Measurements from ENCODE around the gene TOGARAM2.
"Not testable (repeated sequence)": the region's sequence is repeated elsewhere in the genome, so short reads cannot be mapped to it uniquely, and the experiment has no call there.

The TOGARAM2 gene

GRCh38 chr2:29072251-29072650, 91.2 kb downstream of the TOGARAM2 start:
- DNase-seq (ENCODE audit: low read depth in 2 of 2) = no peak

GRCh38 chr2:29072971-29073725, 92.0 kb downstream of the TOGARAM2 start:
- DNase-seq (ENCODE audit: low read depth in 2 of 2) = no peak

GRCh38 chr2:29073933-29074332, 92.8 kb downstream of the TOGARAM2 start:
- DNase-seq (ENCODE audit: low read depth in 2 of 2) = no peak

GRCh38 chr2:29074411-29074810, 93.3 kb downstream of the TOGARAM2 start, which contains the start of gene PCARE:
TSS of gene PCARE (minus strand) at chr2:29074523. CDS start at chr2:29074261, 262 bp downstream.
- no peak for DNase-seq (ENCODE audit: low read depth in 2 of 2)

- DNase-seq (ENCODE audit: low read depth in 2 of 2) = no peak
Measured at GRCh38 chr2:29075894-29076705, 95.0 kb downstream of the TOGARAM2 start.

- DNase-seq (ENCODE audit: low read depth in 2 of 2) = no peak
Measured at GRCh38 chr2:29079887-29080286, 98.8 kb downstream of the TOGARAM2 start.

GRCh38 chr2:29080886-29081743, 100.0 kb downstream of the TOGARAM2 start:
- no peak for DNase-seq (ENCODE audit: low read depth in 2 of 2)

GRCh38 chr2:29082804-29083495, 101.9 kb downstream of the TOGARAM2 start:
- DNase-seq (ENCODE audit: low read depth in 2 of 2) = no peak

GRCh38 chr2:29084554-29084953, 103.5 kb downstream of the TOGARAM2 start:
- no peak for DNase-seq (ENCODE audit: low read depth in 2 of 2)

GRCh38 chr2:29090311-29090710, 109.2 kb downstream of the TOGARAM2 start:
- DNase-seq (ENCODE audit: low read depth in 2 of 2) = not testable (repeated sequence)

GRCh38 chr2:29096969-29097368, 115.9 kb downstream of the TOGARAM2 start:
- no peak for DNase-seq (ENCODE audit: low read depth in 2 of 2)

- no peak for DNase-seq (ENCODE audit: low read depth in 2 of 2)
Measured at GRCh38 chr2:29097569-29097968, 116.5 kb downstream of the TOGARAM2 start.

GRCh38 chr2:29100564-29100963, 119.5 kb downstream of the TOGARAM2 start:
- no peak for DNase-seq (ENCODE audit: low read depth in 2 of 2)
